HepG2 (cell line): ENCODE data around the gene GPR152. TPM values are rescaled to one million over a fixed set of nuclear protein-coding genes. Genes with fewer than 3 reads are reported as not detected.
A peak's percentile ranks its signal among the peaks of the same experiment; 100 is the strongest.

Experiments
- ARNT ChIP-seq: fragments of 450-650 bp; IDR thresholded peaks from 2 replicates; pipeline ENCODE4 v1.6.1; 2017
- CBX1 ChIP-seq: IDR thresholded peaks from one replicate; pipeline ENCODE4 v1.6.1; 2016; ENCODE audit warnings: antibody characterized with exemption, low read depth
- CBX5 ChIP-seq: sonication (generic); formaldehyde crosslinking; IDR thresholded peaks from 2 replicates; pipeline ENCODE4 v1.4.0; 2020; ENCODE audit warnings: missing genetic modification reagents, borderline replicate concordance
- ETV5 ChIP-seq: IDR thresholded peaks from 2 replicates; pipeline ENCODE4 v1.6.1; 2018; ENCODE audit warnings: missing biosample characterization, missing genetic modification reagents, inconsistent platforms, borderline replicate concordance
- IKZF4 ChIP-seq: sonication (generic); formaldehyde crosslinking; IDR thresholded peaks from 2 replicates; pipeline ENCODE4 v1.5.1; 2020; ENCODE audit warnings: borderline replicate concordance, mild to moderate bottlenecking, low read depth, missing genetic modification reagents; ENCODE audit errors: not compliant biosample characterization
- NPAS2 ChIP-seq: sonication (generic); formaldehyde crosslinking; IDR thresholded peaks from 2 replicates; pipeline ENCODE4 v1.8.0; 2022; ENCODE audit warnings: mild to moderate bottlenecking, missing genetic modification reagents, borderline replicate concordance
- POLR2G ChIP-seq: fragments of 200-400 bp; formaldehyde crosslinking; IDR thresholded peaks from 2 replicates; pipeline ENCODE4 v1.6.1; 2018; ENCODE audit warnings: mild to moderate bottlenecking, low read depth, low read length, moderate library complexity
- SP2 ChIP-seq: sonication (generic); formaldehyde crosslinking; IDR thresholded peaks from 2 replicates; pipeline ENCODE4 v1.5.1; 2020; ENCODE audit warnings: mild to moderate bottlenecking, missing genetic modification reagents
- YY1 ChIP-seq: IDR thresholded peaks from 2 replicates; pipeline ENCODE4 v1.6.1; 2011; ENCODE audit warnings: low read length, low read depth, moderate library complexity, mild to moderate bottlenecking; ENCODE audit not compliant: insufficient read depth, insufficient replicate concordance
- ZBTB1 ChIP-seq: sonication (generic); formaldehyde crosslinking; IDR thresholded peaks from 2 replicates; pipeline ENCODE4 v1.4.0; 2020; ENCODE audit warnings: missing genetic modification reagents, borderline replicate concordance
- ZFP90 ChIP-seq: sonication (generic); formaldehyde crosslinking; IDR thresholded peaks from 2 replicates; pipeline ENCODE4 v1.8.0; 2022; ENCODE audit warnings: missing genetic modification reagents, mild to moderate bottlenecking, inconsistent platforms, borderline replicate concordance
- ZNF17 ChIP-seq: sonication (generic); formaldehyde crosslinking; IDR thresholded peaks from 2 replicates; pipeline ENCODE4 v1.5.0; 2020; ENCODE audit warnings: mild to moderate bottlenecking, missing genetic modification reagents
- ZNF451 ChIP-seq: sonication (generic); formaldehyde crosslinking; IDR thresholded peaks from 2 replicates; pipeline ENCODE4 v1.5.0; 2020; ENCODE audit warnings: mild to moderate bottlenecking, missing genetic modification reagents
- ZNF550 ChIP-seq: sonication (generic); formaldehyde crosslinking; IDR thresholded peaks from 2 replicates; pipeline ENCODE4 v1.4.0; 2020; ENCODE audit warnings: mild to moderate bottlenecking, missing genetic modification reagents, borderline replicate concordance
- ZNF598 ChIP-seq: sonication (generic); formaldehyde crosslinking; IDR thresholded peaks from 2 replicates; pipeline ENCODE4 v1.5.1; 2020; ENCODE audit warnings: mild to moderate bottlenecking, missing genetic modification reagents, borderline replicate concordance
- ZNF776 ChIP-seq: sonication (generic); formaldehyde crosslinking; IDR thresholded peaks from 2 replicates; pipeline ENCODE4 v1.4.0; 2020; ENCODE audit warnings: mild to moderate bottlenecking, missing genetic modification reagents
- polyA plus RNA-seq, 8 experiments: library from polyadenylated mRNA; depleted of rRNA in 3 of 8; stranded (reverse) in 7 of 8; unstranded in 1 of 8; fragments of >200 nt; fragmentation: Illumina TruSeq in 4 of 8; extraction: Trizol in 4 of 8; gene quantifications; 2 replicates each; pipeline versions ENCODE4 v1.2.1 to v1.2.3, GENCODE V29; 2011 to 2016; ENCODE audit warnings: low read depth in 4 of 8, missing spikeins in 1 of 8, mixed read lengths in 1 of 8; ENCODE audit not compliant: insufficient read depth in 1 of 8
- total RNA-seq, 5 experiments: library from RNA; depleted of rRNA; stranded (reverse); fragments of >200 nt; fragmentation: Illumina TruSeq; extraction: Trizol; gene quantifications; 2 replicates each; pipeline ENCODE4 v1.2.3, GENCODE V29; 2016; ENCODE audit warnings: low read depth in 1 of 5
- TF ChIP-seq, protein P1 (sequence below): sonication (generic); formaldehyde crosslinking; IDR thresholded peaks from 2 replicates; pipeline ENCODE4 v1.8.0; 2022; ENCODE audit warnings: missing genetic modification reagents, mild to moderate bottlenecking, inconsistent platforms, borderline replicate concordance
- TF ChIP-seq, protein P2 (sequence below): sonication (generic); formaldehyde crosslinking; IDR thresholded peaks from 2 replicates; pipeline ENCODE4 v1.9.0; 2022; ENCODE audit warnings: low read depth, missing genetic modification reagents
- TF ChIP-seq, protein P3 (sequence below), 2 experiments: sonication (generic) in 1 of 2; formaldehyde crosslinking in 1 of 2; IDR thresholded peaks; 2 replicates each; pipeline versions ENCODE4 v1.6.1 to v1.9.0; 2014 to 2022; ENCODE audit warnings: antibody characterized with exemption in 1 of 2, borderline replicate concordance in 1 of 2, inconsistent platforms in 1 of 2, low read depth in 1 of 2, missing genetic modification reagents in 1 of 2

The GPR152 gene
- total and polyA plus RNA-seq, 2 of the 13 experiments (the other 11 are each of a cell fraction or from before 2014, with no cell fraction given): not detected

DNA sequence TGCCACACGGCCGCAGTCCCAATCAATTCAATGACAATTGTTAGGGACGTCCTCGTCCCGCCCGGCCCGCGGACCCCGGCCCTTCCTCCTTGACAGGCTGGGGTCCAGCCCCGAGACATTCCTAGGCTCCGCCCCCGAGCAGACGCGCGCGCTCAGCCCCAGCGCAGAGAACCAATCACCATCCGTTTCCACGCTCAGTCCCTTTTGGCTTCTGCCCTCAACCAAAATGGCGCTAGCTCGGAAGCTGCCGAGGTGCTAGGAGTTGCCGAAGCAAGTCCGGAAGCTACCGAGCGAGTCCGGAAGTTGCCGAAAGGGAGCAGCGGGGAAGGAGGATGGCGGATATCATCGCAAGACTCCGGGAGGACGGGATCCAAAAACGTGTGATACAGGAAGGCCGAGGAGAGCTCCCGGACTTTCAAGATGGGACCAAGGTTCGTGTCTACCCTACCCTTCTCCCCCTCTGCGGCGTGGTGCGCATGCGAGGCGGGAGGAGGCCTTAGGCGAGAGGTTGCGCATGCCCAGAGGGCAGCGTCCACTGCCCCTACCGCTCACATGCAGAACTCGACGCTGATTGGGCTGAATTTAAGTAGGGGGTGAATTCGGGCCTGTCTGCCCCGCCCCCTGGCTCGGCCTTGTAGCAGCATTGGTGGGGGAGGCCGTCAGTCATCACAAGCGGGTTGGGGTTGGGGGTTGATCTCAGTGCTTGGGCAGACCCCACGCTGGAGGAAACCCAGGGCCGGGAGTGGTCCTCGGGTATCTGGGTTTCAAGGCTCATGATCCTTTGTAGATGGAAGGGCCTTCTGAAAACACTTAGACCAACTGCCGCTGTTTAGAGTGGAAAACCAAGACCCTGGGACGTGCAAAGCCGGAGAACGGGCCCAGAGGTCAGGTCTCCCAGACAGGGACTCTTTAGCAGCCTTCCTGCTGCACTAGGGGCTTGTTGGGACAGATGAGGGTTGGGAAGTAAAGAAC is 30.6 kb upstream of the GPR152 start, which contains the start of gene AIP (continued):
- TF ChIP-seq, protein P1, sequence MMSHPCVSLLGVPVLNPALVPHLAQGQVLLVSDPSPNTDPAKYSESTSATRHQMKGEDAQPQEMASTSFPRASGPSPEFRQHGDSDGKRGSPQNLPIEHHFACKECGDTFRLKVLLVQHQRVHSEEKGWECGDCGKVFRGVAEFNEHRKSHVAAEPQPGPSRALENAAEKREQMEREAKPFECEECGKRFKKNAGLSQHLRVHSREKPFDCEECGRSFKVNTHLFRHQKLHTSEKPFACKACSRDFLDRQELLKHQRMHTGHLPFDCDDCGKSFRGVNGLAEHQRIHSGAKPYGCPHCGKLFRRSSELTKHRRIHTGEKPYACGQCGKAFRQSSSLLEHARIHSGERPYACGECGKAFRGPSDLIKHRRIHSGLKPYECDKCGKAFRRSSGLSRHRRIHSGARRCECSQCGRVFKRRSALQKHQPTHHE (CRISPR knock-in tag): peak; percentile 98; the same call in 1 of the 2 replicates
- TF ChIP-seq ZNF550 (CRISPR knock-in tag): peak; percentile 78; the same call in 1 of the 2 replicates
- TF ChIP-seq ZNF451 (CRISPR knock-in tag): peak; percentile 95
- TF ChIP-seq, protein P2, sequence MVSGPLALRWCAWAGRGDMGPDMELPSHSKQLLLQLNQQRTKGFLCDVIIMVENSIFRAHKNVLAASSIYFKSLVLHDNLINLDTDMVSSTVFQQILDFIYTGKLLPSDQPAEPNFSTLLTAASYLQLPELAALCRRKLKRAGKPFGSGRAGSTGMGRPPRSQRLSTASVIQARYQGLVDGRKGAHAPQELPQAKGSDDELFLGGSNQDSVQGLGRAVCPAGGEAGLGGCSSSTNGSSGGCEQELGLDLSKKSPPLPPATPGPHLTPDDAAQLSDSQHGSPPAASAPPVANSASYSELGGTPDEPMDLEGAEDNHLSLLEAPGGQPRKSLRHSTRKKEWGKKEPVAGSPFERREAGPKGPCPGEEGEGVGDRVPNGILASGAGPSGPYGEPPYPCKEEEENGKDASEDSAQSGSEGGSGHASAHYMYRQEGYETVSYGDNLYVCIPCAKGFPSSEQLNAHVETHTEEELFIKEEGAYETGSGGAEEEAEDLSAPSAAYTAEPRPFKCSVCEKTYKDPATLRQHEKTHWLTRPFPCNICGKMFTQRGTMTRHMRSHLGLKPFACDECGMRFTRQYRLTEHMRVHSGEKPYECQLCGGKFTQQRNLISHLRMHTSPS (CRISPR knock-in tag): peak; percentile 53
- TF ChIP-seq SP2 (CRISPR knock-in tag): peak; percentile 88
- TF ChIP-seq CBX5 (CRISPR knock-in tag): peak; percentile 78; the same call in 1 of the 2 replicates
- TF ChIP-seq ETV5 (CRISPR knock-in tag): peak; percentile 86
- peak; percentile 99 for TF ChIP-seq IKZF4 (CRISPR knock-in tag)
- peak; percentile 90 for TF ChIP-seq ZNF776 (CRISPR knock-in tag)
- TF ChIP-seq POLR2G: peak; percentile 83
- peak; percentile 96; the same call in 1 of the 2 replicates for TF ChIP-seq ZNF17 (CRISPR knock-in tag)
- no peak; the same call in 1 of the 2 replicates for TF ChIP-seq ZBTB1 (CRISPR knock-in tag)
- peak; percentile 97 for TF ChIP-seq ZFP90 (CRISPR knock-in tag)
- TF ChIP-seq, protein P3, sequence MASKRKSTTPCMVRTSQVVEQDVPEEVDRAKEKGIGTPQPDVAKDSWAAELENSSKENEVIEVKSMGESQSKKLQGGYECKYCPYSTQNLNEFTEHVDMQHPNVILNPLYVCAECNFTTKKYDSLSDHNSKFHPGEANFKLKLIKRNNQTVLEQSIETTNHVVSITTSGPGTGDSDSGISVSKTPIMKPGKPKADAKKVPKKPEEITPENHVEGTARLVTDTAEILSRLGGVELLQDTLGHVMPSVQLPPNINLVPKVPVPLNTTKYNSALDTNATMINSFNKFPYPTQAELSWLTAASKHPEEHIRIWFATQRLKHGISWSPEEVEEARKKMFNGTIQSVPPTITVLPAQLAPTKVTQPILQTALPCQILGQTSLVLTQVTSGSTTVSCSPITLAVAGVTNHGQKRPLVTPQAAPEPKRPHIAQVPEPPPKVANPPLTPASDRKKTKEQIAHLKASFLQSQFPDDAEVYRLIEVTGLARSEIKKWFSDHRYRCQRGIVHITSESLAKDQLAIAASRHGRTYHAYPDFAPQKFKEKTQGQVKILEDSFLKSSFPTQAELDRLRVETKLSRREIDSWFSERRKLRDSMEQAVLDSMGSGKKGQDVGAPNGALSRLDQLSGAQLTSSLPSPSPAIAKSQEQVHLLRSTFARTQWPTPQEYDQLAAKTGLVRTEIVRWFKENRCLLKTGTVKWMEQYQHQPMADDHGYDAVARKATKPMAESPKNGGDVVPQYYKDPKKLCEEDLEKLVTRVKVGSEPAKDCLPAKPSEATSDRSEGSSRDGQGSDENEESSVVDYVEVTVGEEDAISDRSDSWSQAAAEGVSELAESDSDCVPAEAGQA (IDR thresholded peaks at IDR 0.05; ENCODE audit: low read depth): peak; percentile 93
- TF ChIP-seq, protein P3 (CRISPR knock-in tag; IDR thresholded peaks at IDR 0.05; ENCODE audit: borderline replicate concordance): no peak
- TF ChIP-seq CBX1: peak; percentile 57
- no peak for TF ChIP-seq NPAS2 (CRISPR knock-in tag)
- TF ChIP-seq ARNT: no peak
- TF ChIP-seq YY1: peak; percentile 100
- peak; percentile 86 for TF ChIP-seq ZNF598 (CRISPR knock-in tag)
